ENCODE data around the gene PDZD2. TPM values are rescaled to one million over a fixed set of nuclear protein-coding genes. Genes with fewer than 3 reads are reported as not detected.

The PDZD2 gene
- total RNA-seq, 3 donors from 2014 or later (not counting 1 experiment from before 2014, with no cell fraction given) = 0.50 to 1.3 (median 0.66) TPM

DNA sequence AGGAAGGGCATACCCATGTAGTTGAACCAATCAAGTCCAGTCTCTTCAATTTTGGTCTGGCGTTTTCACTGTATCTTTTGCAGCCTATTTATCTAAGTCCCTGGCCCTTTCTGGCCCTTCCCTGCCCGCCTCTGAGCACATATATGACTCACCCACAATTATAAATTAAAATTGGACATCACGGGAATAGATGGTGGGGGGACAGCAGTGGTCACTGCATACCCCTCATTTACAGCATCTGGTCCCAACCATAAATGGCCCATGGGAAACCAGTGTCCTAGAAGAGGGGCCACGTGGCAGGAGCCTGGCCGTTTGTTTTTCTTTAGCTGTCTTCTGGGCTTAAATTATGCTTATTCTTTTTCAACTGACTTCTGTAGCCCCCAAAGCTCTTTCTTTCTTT, 69.2 kb downstream of the PDZD2 start:
- Mint-ChIP-seq H3K9me3 (no peaks in the 10 kb centered on the region), H3K27me3 (ENCODE audit: low read depth in 2 of 2) (no peaks in the 10 kb centered on the region), H3K27ac (no peak overlapping the region), H3K4me3 (no peak overlapping the region), H3K4me1 (peaks cover 0 to 10% of the 10 kb centered on the region in 2 donors), H3K36me3 (no peaks in the 10 kb centered on the region)
- H3K27ac ChIP-seq (ENCODE audit: low read length) = no peak overlapping the region
- 79% methylated on average over 4 of the region's 5 CpGs for WGBS (ENCODE audit: insufficient coverage)
- H3K4me1 ChIP-seq (ENCODE audit: control insufficient read depth, insufficient read depth, low read length) = no peaks in the 10 kb centered on the region
- no peak for ATAC-seq
- no peaks in the 10 kb centered on the region for H3K9me3 ChIP-seq (ENCODE audit: control insufficient read depth, insufficient read depth, low read length)
- H3K27me3 ChIP-seq (ENCODE audit: control insufficient read depth, insufficient read depth, low read length) = no peaks in the 10 kb centered on the region
- no peak overlapping the region for H3K4me3 ChIP-seq (ENCODE audit: low read length)
- intact Hi-C loops (cut with micrococcal nuclease) = no loop called here
- H3K36me3 ChIP-seq (ENCODE audit: control insufficient read depth, insufficient read depth, low read length) = no peaks in the 10 kb centered on the region
- TF ChIP-seq, protein P1, sequence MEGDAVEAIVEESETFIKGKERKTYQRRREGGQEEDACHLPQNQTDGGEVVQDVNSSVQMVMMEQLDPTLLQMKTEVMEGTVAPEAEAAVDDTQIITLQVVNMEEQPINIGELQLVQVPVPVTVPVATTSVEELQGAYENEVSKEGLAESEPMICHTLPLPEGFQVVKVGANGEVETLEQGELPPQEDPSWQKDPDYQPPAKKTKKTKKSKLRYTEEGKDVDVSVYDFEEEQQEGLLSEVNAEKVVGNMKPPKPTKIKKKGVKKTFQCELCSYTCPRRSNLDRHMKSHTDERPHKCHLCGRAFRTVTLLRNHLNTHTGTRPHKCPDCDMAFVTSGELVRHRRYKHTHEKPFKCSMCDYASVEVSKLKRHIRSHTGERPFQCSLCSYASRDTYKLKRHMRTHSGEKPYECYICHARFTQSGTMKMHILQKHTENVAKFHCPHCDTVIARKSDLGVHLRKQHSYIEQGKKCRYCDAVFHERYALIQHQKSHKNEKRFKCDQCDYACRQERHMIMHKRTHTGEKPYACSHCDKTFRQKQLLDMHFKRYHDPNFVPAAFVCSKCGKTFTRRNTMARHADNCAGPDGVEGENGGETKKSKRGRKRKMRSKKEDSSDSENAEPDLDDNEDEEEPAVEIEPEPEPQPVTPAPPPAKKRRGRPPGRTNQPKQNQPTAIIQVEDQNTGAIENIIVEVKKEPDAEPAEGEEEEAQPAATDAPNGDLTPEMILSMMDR (IDR thresholded peaks at IDR 0.05) = no peak
- no peak for DNase-seq

DNA sequence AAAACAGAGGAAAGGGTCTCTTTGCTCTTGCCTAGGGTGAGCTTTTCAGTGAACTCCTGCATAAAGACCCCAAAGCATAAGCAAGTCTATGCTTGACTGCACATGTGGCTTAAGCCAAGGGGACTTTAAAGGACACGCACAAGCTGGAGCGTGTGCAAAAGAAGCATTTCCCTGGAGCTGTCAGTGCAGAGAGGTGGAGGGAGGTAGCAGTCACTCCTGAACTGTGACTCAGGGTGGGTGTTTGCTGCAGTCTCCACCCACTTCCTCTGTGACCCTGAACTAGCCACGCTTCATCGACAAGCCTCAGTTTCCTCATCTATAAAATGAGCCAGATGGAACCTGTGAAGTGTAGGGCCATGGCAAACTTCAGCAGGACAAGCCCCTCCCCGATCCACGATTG, 72.4 kb downstream of the PDZD2 start:
- Mint-ChIP-seq H3K27me3 (ENCODE audit: low read depth in 2 of 2) (no peaks in the 10 kb centered on the region), H3K4me3 (no peak overlapping the region), H3K9me3 (no peaks in the 10 kb centered on the region), H3K4me1 (peaks cover 0 to 10% of the 10 kb centered on the region in 2 donors), H3K36me3 (no peaks in the 10 kb centered on the region), H3K27ac (no peak overlapping the region)
- H3K27me3 ChIP-seq (ENCODE audit: control insufficient read depth, insufficient read depth, low read length) = no peaks in the 10 kb centered on the region
- DNase-seq (no peak), ATAC-seq (no peak)
- WGBS (ENCODE audit: insufficient coverage) = 75% methylated on average over 6 of the region's 6 CpGs
- H3K4me3 ChIP-seq (ENCODE audit: low read length) = no peak overlapping the region
- no peaks in the 10 kb centered on the region for H3K36me3 ChIP-seq (ENCODE audit: control insufficient read depth, insufficient read depth, low read length)
- no peaks in the 10 kb centered on the region for H3K9me3 ChIP-seq (ENCODE audit: control insufficient read depth, insufficient read depth, low read length)
- no peaks in the 10 kb centered on the region for H3K4me1 ChIP-seq (ENCODE audit: control insufficient read depth, insufficient read depth, low read length)
- no peak overlapping the region for H3K27ac ChIP-seq (ENCODE audit: low read length)
- TF ChIP-seq, protein P1 (IDR thresholded peaks at IDR 0.05) = no peak
- intact Hi-C loops (cut with micrococcal nuclease) = no loop called here

DNA sequence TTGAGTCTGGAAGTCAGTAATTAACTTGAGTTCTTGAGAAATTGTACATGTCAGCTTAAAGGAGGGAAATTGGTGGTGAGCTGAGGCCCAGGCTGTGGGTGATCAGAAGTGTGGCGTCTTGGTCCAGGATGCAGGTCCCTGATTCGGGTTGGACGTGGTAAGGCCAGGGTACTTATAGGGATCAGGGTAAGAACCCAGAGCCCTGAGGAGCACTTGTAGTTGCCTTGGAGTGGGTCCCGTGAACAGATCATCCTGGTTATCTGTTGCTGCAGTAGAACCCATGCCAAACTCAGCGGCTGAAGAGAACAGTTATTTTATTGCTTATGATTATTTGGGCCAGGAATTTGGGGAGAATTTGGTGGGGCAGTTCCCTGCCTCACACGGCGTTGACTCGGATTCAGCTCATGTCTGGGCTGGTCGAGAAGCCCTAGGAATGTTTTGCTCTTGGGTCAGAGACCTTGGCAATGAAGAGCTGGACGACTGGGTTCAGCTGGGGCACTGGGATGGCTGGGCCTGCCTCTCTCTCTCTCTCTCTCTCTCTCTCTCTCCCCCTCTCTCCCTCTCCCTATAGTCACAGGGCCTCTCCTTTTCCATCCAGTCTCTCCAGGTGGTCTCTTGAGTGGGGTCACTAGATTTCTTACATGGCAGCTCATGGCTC, 73.1 kb downstream of the PDZD2 start:
- DNase-seq (no peak), ATAC-seq (no peak)
- intact Hi-C loops (cut with micrococcal nuclease) = no loop called here
- Histone ChIP-seq H3K4me1 (ENCODE audit: control insufficient read depth, insufficient read depth, low read length) (no peaks in the 10 kb centered on the region), H3K27me3 (ENCODE audit: control insufficient read depth, insufficient read depth, low read length) (no peaks in the 10 kb centered on the region), H3K27ac (ENCODE audit: low read length) (no peak overlapping the region), H3K36me3 (ENCODE audit: control insufficient read depth, insufficient read depth, low read length) (no peaks in the 10 kb centered on the region), H3K4me3 (ENCODE audit: low read length) (no peak overlapping the region), H3K9me3 (ENCODE audit: control insufficient read depth, insufficient read depth, low read length) (no peaks in the 10 kb centered on the region)
- 90% methylated on average over 10 of the region's 10 CpGs for WGBS (ENCODE audit: insufficient coverage)
- Mint-ChIP-seq H3K27me3 (ENCODE audit: low read depth in 2 of 2) (no peaks in the 10 kb centered on the region), H3K4me3 (no peak overlapping the region), H3K9me3 (no peaks in the 10 kb centered on the region), H3K27ac (no peak overlapping the region), H3K36me3 (no peaks in the 10 kb centered on the region), H3K4me1 (peaks cover 0 to 10% of the 10 kb centered on the region in 2 donors)
- TF ChIP-seq, protein P1 (IDR thresholded peaks at IDR 0.05) = no peak

DNA sequence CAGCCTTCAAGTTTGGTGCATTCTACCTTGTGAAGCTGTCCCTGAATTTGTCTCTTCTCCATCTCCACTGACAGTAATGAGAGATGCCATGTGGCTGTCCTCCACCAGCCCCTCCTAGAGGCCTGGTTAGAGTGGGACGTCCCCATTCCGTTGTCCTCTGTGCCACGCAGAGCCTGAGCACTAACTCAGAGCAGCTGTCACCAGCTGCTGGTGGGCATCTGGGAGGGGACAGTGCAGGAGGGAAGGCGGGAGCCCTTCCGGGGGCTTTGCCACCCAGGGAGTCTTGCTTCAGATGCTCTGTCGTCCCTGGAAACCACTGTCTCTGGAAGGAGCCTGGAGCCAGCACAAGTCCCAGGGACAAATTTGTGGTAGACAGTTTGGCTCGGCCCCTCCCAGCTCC, 78.6 kb downstream of the PDZD2 start:
- Histone ChIP-seq H3K36me3 (ENCODE audit: control insufficient read depth, insufficient read depth, low read length) (no peaks in the 10 kb centered on the region), H3K4me1 (ENCODE audit: control insufficient read depth, insufficient read depth, low read length) (no peaks in the 10 kb centered on the region), H3K4me3 (ENCODE audit: low read length) (no peak overlapping the region), H3K9me3 (ENCODE audit: control insufficient read depth, insufficient read depth, low read length) (no peaks in the 10 kb centered on the region), H3K27ac (ENCODE audit: low read length) (no peak overlapping the region), H3K27me3 (ENCODE audit: control insufficient read depth, insufficient read depth, low read length) (no peaks in the 10 kb centered on the region)
- Mint-ChIP-seq H3K27me3 (ENCODE audit: low read depth in 2 of 2) (no peaks in the 10 kb centered on the region), H3K4me1 (no peaks in the 10 kb centered on the region), H3K36me3 (no peaks in the 10 kb centered on the region), H3K4me3 (no peak overlapping the region), H3K9me3 (no peaks in the 10 kb centered on the region), H3K27ac (no peak overlapping the region)
- no peak for DNase-seq
- no peak for ATAC-seq
- WGBS (ENCODE audit: insufficient coverage) = 90% methylated on average over 7 of the region's 7 CpGs
- intact Hi-C loops (cut with micrococcal nuclease) = no loop called here
- TF ChIP-seq, protein P1 (IDR thresholded peaks at IDR 0.05) = no peak

All from natural killer cell (primary cell).